ENCODE data around the gene HSD17B1. TPM values are rescaled to one million over a fixed set of nuclear protein-coding genes. Genes with fewer than 3 reads are reported as not detected.
A peak's percentile ranks its signal among the peaks of the same experiment; 100 is the strongest.

The HSD17B1 gene
- total RNA-seq, 1 donor from 2014 or later = 1.4 TPM

DNA sequence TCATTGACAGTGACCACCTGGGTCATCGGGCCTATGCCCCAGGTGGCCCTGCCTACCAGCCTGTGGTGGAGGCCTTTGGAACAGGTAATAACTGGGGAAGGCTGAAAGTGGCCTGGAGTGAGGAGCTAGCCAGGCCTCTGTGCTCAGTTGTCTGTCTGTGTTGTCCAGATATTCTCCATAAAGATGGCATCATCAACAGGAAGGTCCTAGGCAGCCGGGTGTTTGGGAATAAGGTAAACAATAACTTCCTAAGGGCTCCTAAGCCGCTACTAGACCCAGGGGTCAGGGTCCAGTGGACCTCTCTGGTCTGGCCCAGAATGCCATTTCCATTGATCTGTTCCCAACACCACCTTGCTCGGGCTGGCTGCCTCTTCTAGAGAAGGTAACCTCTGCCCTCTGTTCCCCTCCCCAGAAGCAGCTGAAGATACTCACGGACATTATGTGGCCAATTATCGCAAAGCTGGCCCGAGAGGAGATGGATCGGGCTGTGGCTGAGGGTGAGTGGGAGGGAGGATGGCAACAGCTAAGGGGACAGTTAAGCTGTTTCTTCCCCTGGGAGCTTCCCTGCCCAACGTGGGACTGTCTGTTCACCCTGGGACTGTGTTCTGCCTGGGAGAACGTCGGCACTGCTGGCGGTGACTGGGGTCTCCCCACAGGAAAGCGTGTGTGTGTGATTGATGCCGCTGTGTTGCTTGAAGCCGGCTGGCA, 12.2 kb downstream of the HSD17B1 start:
- no peaks in the 10 kb centered on the region for H3K9me3 Mint-ChIP-seq (ENCODE audit: unreplicated experiment)
- H3K27me3 Mint-ChIP-seq (ENCODE audit: unreplicated experiment) = no peaks in the 10 kb centered on the region
- H3K4me1 Mint-ChIP-seq (ENCODE audit: unreplicated experiment) = peaks cover 41% of the 10 kb centered on the region
- TF ChIP-seq, protein P1, sequence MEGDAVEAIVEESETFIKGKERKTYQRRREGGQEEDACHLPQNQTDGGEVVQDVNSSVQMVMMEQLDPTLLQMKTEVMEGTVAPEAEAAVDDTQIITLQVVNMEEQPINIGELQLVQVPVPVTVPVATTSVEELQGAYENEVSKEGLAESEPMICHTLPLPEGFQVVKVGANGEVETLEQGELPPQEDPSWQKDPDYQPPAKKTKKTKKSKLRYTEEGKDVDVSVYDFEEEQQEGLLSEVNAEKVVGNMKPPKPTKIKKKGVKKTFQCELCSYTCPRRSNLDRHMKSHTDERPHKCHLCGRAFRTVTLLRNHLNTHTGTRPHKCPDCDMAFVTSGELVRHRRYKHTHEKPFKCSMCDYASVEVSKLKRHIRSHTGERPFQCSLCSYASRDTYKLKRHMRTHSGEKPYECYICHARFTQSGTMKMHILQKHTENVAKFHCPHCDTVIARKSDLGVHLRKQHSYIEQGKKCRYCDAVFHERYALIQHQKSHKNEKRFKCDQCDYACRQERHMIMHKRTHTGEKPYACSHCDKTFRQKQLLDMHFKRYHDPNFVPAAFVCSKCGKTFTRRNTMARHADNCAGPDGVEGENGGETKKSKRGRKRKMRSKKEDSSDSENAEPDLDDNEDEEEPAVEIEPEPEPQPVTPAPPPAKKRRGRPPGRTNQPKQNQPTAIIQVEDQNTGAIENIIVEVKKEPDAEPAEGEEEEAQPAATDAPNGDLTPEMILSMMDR (IDR thresholded peaks at IDR 0.05) = no peak
- DNase-seq (ENCODE audit: extremely low spot score, unreplicated experiment) = no peak
- H3K27ac Mint-ChIP-seq (ENCODE audit: unreplicated experiment) = no peak overlapping the region
- H3K4me3 Mint-ChIP-seq (ENCODE audit: unreplicated experiment) = no peak overlapping the region
- H3K36me3 Mint-ChIP-seq (ENCODE audit: unreplicated experiment) = peaks cover 7% of the 10 kb centered on the region

DNA sequence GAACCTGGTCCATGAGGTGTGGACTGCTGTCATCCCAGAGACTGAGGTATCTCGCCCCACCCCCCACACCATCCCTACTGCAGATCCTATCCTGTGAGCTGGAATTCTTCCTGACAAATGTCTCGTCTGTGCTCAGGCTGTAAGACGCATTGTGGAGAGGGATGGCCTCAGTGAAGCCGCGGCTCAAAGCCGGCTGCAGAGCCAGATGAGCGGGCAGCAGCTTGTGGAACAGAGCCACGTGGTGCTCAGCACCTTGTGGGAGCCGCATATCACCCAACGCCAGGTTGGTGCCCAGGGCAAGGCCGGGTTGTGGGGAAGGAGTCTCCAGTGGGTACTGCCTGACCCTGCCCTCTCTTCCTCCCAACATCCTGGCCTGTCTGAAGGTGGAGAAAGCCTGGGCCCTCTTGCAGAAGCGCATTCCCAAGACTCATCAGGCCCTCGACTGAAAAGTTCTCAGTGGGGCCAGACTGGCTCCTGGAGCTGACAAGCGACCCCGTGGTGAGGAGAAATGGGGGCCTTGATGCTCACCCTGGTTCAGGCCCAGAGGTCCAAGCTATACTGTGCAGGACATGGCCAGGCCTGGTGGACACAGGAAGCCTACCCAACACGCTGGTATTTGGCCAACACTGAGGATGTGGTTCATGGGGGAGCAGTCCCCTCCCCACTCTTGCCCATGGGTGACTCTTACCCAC, 12.9 kb downstream of the HSD17B1 start:
- H3K27me3 Mint-ChIP-seq (ENCODE audit: unreplicated experiment) = no peaks in the 10 kb centered on the region
- DNase-seq (ENCODE audit: extremely low spot score, unreplicated experiment) = no peak
- TF ChIP-seq, protein P1 (IDR thresholded peaks at IDR 0.05) = no peak
- peak overlapping the region; percentile 22 for H3K4me3 Mint-ChIP-seq (ENCODE audit: unreplicated experiment)
- peaks cover 37% of the 10 kb centered on the region for H3K4me1 Mint-ChIP-seq (ENCODE audit: unreplicated experiment)
- peaks cover 10% of the 10 kb centered on the region for H3K36me3 Mint-ChIP-seq (ENCODE audit: unreplicated experiment)
- no peaks in the 10 kb centered on the region for H3K9me3 Mint-ChIP-seq (ENCODE audit: unreplicated experiment)
- H3K27ac Mint-ChIP-seq (ENCODE audit: unreplicated experiment) = peak overlapping the region; percentile 92

DNA sequence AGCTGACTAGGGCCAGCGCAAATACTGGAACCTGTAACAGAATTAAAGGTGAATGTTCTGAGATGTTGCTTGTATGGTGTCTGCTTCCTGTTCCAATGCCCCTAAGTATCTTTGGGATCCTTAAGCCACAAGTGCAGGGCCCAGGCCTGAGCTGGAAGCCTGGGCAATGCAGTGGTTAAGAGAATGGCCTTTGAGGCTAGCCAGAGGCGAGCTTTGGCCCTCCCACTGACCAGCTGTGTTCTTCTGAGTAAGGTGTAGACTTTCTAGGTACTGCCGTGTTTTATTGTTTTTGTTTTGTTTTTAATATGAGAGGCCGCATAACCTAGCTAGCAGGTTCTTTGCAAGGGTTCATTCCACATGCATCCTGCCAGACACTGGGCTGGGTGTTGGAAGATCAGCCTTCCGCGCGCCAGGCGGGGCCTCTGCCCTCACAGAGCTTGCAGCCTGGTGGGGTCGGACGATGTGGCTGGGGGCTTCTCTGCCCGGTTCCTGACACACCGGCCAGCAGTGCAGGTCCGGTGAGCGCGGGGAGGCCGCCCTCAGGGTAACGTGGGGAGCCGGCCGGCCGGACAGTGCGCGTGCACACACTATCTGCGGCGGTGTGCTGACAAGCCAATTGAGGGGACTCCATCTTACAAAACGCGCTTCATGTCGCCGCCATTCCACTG, 13.6 kb downstream of the HSD17B1 start:
- peak overlapping the region; percentile 91 for H3K4me3 Mint-ChIP-seq (ENCODE audit: unreplicated experiment)
- peak overlapping the region; percentile 92 for H3K27ac Mint-ChIP-seq (ENCODE audit: unreplicated experiment)
- no peak for DNase-seq (ENCODE audit: extremely low spot score, unreplicated experiment)
- H3K4me1 Mint-ChIP-seq (ENCODE audit: unreplicated experiment) = peaks cover 36% of the 10 kb centered on the region
- TF ChIP-seq, protein P1 (IDR thresholded peaks at IDR 0.05) = no peak
- H3K36me3 Mint-ChIP-seq (ENCODE audit: unreplicated experiment) = peaks cover 15% of the 10 kb centered on the region
- no peaks in the 10 kb centered on the region for H3K27me3 Mint-ChIP-seq (ENCODE audit: unreplicated experiment)
- no peaks in the 10 kb centered on the region for H3K9me3 Mint-ChIP-seq (ENCODE audit: unreplicated experiment)

DNA sequence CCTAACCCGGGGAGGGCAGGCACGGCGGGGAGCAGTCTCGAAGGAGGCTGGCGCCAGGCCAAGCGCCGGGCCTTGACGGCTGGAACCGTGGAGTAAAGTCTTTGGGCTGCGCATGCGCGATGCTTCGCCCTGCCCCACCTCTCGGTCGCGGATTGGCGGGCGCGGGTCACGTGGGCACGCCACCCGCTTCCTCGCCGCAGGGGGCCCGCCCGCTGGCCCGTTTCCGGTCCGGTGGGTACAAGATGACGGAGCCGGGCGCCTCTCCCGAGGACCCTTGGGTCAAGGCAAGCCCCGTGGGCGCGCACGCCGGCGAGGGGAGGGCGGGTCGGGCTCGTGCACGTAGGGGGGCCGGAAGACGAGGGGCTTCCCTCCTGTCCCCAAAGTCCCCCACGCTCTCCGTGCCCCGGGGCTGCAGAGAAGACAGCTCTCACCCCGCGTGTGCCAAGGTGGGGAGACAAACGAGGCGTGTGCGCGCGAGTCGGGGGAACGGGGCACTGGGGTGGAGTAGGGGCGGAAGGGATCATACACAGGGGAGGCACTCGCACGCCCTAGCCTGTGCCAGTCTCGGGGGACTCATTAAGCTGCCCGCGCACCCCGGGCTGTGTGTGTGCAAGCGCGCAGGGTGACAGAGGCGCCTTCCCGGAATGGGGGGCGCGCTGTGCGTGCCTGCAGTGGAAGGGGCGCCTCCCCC, 14.3 kb downstream of the HSD17B1 start, which contains the start of gene MLX:
Gene MLX, plus strand, starts transcription at position 218 of the 691 bp plus-strand sequence. Its CDS starts 25 bp downstream, at position 243.
- Mint-ChIP-seq H3K27me3 (ENCODE audit: unreplicated experiment) (no peaks in the 10 kb centered on the region), H3K27ac (ENCODE audit: unreplicated experiment) (peak within 1 kb of the TSS; percentile 92), H3K4me3 (ENCODE audit: unreplicated experiment) (peak within 1 kb of the TSS; percentile 91), H3K4me1 (ENCODE audit: unreplicated experiment) (peaks cover 29% of the 10 kb centered on the region), H3K36me3 (ENCODE audit: unreplicated experiment) (peaks cover 20% of the 10 kb centered on the region), H3K9me3 (ENCODE audit: unreplicated experiment) (no peaks in the 10 kb centered on the region)
- peak; percentile 98 for DNase-seq (ENCODE audit: extremely low spot score, unreplicated experiment)
- TF ChIP-seq, protein P1 (IDR thresholded peaks at IDR 0.05) = no peak
